SU-DHL-6 (cell line): ENCODE measurements around the gene ANKH.

Source experiments
- CTCF ChIP-seq: fragments of 200-600 bp; sonication (generic); IDR thresholded peaks from one replicate; pipeline ENCODE4 v1.5.1; 2017; ENCODE audit warnings: antibody characterized with exemption, mild to moderate bottlenecking, low read length, moderate library complexity; ENCODE audit not compliant: insufficient read depth, poor library complexity, severe bottlenecking
- EZH2phosphoT487 ChIP-seq: fragments of 200-600 bp; sonication (generic), shearing (Covaris generic); conservative IDR thresholded peaks from 2 replicates; pipeline ENCODE4 v1.6.1; 2018; ENCODE audit warnings: mild to moderate bottlenecking, antibody characterized with exemption, low read length, moderate library complexity, mixed read lengths

- TF ChIP-seq CTCF (no peak), EZH2phosphoT487 (no peak)
Measured at GRCh38 chr5:14831006-14831338, 40.6 kb downstream of the ANKH start.
